GM19193 (cell line): ENCODE results near the gene MIA2.

ENCODE experiments used
- POLR2A ChIP-seq: IDR thresholded peaks from 4 replicates; pipeline ENCODE4 v1.6.1; 2011; ENCODE audit not compliant: insufficient read depth, insufficient read length; ENCODE audit errors: extremely low read depth

MIA2 gene

GRCh38 chr14:39307815-39308214 lies 74.1 kb downstream of the MIA2 start:
- TF ChIP-seq POLR2A, result no peak

GRCh38 chr14:39310051-39310450 lies 76.3 kb downstream of the MIA2 start:
- no peak for TF ChIP-seq POLR2A

GRCh38 chr14:39315859-39316444 lies 82.2 kb downstream of the MIA2 start:
- no peak for TF ChIP-seq POLR2A

DNA sequence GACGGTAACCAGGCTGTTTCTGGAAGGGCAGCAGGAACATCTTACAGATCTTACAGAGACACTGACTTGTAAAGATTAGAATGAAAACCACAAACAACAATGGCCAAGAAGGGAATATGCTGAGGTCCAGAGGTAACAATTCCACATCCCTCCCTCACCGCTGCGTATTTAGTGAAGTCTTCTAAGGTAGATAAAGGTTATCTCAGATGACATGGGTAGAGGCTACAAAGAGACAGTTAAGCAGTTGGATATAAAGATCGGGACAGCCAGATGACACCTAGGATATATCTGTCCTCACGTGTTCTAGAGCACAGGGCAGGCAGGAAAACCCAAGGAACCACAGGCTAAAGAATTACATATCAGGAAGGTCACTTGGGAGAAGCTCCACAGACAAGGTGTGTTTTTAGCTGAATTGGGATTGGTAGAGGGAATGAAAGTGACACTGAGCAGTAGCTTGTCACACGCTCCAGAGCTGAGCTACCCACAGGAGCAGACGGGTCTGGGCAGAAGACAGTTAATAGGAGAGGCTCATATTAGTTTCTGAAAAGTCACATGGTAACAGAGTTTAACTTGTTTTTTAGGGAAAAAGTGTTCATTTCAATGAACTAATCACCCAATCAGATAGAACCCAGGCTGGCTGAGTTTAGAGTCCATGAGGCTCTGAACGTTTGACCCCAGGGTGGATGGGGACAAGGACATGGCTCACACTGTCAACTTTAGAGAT lies 83.3 kb downstream of the MIA2 start:
- no peak for TF ChIP-seq POLR2A

- TF ChIP-seq POLR2A, result no peak
Observed at GRCh38 chr14:39318574-39318973, 84.9 kb downstream of the MIA2 start.

GRCh38 chr14:39319381-39319780 lies 85.7 kb downstream of the MIA2 start:
- TF ChIP-seq POLR2A, result no peak

DNA sequence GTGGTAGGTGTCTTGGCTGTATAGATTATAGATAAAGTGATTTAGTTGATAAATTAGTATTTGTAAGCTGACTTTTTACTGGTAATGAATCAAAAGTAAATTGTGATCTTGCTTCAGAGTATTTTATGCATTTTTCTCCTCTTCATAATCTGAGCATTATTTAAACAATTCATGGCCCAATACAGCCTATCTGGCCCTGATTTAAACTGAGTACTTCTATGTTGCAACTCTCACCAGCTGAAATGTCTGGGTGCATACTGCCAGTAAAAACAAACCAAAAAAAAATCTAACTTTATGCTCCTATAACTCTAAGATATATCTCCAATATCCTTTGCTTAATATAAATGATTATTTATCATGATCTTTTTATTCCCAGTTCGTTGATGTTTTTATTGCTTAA lies 86.6 kb downstream of the MIA2 start:
- TF ChIP-seq POLR2A, result no peak

DNA sequence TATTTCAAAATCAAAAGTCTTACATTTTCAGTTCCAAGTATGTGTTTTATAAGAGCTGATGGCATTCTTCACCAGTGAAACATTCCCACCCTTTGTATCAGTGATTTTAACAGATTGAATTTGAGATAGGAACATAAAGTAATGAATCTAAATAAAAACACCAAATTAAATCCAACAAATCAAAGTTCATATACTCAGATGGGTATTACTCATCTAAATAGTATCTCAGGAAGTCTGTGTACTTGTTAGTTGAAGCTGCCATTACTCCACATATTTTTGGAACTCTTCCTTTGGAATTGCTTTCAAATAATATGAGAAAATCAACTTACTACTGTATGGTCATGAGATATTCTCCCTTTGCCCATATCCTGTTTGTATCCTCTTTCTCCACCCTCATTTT lies 89.1 kb downstream of the MIA2 start:
- TF ChIP-seq POLR2A, result no peak

DNA sequence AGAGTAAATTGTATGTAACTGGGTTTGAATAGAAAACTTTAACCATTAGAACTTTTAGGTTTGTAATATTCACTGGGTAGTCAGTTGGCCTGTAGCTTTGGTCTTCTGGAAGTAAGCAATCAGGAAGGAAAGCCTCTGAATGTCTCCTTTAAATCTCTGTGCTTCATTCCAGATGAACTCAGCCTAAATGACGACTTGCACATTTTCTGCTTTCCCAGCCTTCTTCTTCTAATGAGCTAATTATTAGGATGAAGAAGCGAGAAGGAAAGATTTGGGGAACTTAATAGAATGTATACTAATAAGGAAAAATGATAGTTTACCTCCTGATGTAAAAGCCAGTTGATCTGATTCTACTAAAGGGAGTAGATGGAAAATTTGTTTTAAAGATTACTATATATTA lies 90.4 kb downstream of the MIA2 start:
- no peak for TF ChIP-seq POLR2A

DNA sequence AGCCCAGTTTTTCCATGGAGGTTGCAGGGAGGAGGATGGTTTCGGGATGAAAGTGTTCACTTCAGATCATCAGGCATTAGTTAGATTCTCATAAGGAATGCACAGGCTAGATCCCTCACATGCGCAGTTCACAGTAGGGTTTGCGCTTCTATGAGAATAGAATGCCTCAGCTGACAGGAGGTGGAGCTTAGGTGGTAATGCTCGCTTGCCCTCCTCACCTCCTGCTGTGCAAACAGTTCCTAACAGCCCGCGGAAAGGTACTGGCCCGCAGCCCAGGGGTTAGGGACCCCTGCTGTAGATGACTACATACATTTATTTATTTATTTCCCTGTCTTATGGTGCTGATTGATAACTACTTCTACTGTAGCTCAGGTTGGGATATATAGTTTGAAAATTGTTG lies 105.3 kb downstream of the MIA2 start:
- no peak for TF ChIP-seq POLR2A

DNA sequence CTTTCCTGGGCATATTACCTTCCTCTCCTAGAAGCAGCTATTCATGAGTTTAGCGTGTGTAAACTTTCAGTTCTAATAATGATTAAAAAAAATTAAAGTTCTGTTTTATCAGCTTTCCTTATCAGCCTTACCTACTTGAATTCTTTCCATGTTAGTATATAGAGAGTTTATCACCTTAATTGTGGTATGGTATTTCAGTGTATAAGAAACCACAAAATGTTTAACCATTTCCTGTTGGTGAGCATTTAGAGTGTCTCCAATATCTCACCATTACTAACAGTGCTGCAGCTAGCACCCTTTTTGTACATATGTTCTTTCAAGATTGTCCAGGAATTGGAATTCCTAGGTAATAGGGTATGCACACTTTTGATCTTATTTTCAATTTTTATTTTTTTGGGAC lies 109.1 kb downstream of the MIA2 start:
- no peak for TF ChIP-seq POLR2A

DNA sequence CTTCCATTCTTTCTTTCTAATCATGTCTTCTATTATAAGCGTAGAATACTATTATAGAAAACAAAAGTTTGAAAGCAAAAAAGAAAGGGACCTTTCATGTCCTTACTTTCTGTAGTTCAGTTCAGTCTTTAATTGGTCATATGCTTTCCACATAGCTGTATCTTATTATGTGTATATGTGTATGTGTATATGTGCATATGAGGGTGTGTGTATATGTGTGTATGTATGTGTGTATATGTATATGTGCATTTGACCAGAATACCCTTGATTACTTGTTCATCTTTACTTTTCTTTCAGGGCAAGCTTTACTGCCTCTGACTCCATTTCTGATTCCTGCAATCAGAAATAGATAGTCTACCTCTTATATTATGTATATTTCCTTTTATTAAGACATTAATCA lies 109.9 kb downstream of the MIA2 start:
- TF ChIP-seq POLR2A, result no peak

- TF ChIP-seq POLR2A, result no peak
Observed at GRCh38 chr14:39350866-39351265, 117.2 kb downstream of the MIA2 start.

DNA sequence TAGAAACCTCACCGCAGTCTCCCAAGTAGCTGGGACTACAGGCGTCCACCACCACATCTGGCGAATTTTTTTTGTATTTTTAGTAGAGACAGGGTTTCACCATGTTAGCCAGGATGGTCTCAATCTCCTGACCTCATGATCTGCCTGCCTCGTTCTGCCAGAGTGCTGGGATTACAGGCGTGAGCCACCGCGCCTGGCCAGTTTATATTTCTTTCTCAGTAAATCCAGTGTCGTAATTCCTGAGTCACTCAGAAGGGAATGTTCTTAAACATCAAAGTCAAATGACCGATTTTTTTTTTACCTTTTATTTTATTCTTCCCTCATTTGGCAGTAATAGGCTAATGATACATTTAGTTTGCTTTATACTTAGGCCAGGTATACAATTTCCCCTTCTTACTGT lies 118.0 kb downstream of the MIA2 start:
- TF ChIP-seq POLR2A, result no peak

DNA sequence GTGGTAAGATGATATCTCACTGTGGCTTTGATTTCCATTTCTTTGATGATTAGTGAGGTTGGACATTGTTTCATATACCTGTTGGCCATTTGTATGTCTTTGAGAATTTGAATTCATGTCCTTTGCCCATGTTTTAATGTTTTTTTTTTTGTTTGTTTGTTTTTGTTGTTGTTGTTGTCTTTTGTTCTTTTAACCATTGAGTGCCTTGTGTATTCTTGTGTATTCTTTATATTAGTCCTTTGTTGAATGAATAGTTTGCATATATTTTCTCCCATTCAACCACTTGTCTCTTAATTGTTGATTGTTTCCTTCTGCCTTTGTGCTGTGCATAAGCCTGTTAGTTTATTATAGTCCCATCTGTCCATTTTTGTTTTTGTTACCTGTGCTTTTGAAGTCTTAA lies 126.6 kb downstream of the MIA2 start:
- no peak for TF ChIP-seq POLR2A

DNA sequence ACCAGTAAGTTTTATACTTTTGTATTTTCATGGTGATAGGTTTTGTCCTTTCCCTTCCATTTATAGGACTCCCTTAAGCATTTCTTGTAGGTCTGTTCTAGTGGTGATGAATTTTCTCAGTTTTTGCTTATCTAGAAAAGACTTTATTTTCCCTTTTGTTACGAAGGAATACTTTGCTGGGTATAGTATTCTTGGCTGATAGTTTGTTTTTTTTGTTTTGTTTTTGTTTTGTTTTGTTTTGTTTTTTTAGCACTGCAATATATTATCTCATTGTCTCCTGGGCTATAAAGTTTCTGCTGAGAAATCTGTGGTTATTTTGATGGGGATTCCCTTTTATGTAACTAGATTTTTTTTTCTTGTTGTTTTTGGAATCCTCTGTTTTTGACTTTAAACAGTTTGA lies 130.8 kb downstream of the MIA2 start:
- TF ChIP-seq POLR2A, result no peak

DNA sequence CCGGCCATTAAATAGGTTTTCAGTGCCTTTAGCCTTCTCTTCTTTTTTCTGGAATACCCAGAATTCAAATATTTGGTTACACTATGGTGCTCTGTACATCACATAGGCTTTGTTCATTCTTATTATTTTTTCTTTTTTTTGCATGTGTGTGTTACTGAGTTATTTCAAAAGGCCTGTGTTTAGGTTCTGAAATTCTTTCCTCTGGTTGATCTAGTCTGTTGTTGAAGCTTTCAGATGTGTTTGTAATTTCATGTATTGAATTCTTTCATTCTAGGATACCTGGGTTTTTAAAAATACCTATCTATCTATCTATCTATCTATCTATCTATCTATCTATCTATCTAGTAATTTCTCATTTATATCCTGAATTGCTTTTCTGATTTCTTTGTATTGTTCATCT lies 131.6 kb downstream of the MIA2 start:
- no peak for TF ChIP-seq POLR2A
